Inflammatory macrophage treated with lipopolysaccharide for 1 hour (primary cell): Measurements from ENCODE around the gene IMPDH2.
"Not testable (repeated sequence)": the region's sequence is repeated elsewhere in the genome, so short reads cannot be mapped to it uniquely, and the experiment has no call there.

Source experiments
- DNase-seq, 2 donors: peaks; one replicate each; pipeline ENCODE4 v3.0.0-alpha.2; 2020 to 2022

IMPDH2 gene

DNA sequence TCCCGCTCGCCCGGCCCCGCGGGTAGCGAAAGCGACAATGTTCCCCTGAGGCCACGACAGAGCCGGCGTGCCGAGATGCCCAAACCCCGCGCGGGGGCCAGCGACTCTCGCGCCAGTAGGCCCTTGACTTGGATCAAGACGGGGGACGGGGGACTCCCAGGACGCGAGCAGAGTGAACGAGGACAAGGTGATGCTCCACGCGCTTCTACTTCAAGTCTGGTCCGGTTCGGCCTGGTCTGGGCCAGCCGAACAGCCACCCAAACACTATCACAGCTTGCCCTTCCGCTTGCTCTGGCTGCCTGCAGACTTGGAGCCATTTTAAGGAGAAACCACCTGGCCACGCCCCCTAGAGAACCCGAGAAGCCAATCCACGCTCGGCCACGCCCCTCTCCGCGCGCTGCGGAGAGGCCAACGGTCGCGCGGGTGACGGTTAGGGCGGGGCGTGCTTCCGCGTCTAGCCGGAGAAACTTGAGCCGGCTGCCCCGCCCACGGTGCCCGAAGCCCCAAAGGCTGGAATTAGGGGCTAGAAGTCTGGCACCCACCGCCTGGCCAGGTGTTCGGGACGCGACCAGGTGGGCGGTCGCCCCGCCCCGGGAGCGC, 7.9 kb downstream of the IMPDH2 start:
- peak; percentile 96 to 100 for DNase-seq

DNA sequence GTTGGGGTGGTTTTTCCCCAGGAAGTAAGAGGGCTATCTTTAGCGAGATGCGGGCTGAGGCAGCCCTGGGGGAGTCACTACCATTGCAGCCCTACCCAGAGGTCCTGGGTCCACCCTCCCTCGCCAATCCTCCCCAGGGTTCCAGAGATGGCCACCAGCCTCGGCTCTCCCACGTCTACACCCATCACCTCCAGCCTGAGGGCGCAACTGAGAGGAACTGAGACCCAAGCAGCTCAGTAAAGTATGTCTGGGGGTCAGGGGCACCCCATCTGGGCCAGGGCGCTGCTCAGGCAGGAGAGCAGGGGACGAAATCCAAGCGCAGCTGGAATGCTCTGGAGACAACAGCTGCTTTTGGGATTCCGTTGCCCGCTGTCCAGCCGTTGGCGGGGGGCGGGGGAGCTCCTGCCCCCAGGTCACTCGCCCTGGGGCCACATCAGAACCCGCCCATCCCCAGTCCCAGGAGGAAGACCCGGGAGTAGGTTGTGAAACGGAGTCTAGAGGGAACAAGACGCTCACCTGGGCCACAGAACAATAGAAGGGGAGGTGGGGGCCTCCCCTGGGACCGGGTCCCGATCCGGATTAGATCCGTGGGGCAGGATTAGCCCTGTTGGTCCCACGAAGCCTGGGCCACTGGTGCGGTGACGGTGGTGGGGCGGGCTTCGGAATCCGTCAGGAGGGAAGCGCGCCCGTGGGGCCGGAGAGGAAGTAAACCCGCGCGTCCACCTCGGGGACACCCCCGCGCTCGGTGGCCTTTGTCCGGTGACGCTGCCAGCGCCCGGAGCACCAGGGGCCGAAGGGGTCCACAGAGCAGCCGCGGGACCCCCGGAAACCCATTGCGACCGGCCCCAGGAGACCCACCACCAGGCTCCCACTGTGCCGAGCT, 8.6 kb downstream of the IMPDH2 start:
- peak; percentile 72 to 74 for DNase-seq

DNA sequence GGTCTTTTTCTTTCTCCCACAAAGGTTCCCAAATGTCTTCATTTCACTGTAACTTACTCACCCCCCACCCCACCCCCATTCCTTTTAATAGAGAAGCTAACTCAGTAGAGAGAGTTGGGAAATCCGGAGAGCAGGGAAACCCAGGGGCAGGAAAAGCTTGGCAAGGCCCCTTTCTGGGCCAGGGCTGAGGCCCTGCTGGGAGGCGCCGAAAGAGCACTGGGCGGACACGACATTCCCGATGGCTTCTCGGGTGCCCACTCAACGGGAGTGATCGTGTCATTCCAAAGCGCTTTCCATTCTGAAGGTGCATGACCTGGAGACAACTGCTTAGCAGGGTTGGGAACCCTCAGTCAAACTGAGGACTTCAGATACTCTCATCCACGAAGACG, 9.3 kb downstream of the IMPDH2 start:
- DNase-seq = peak; percentile 86 to 92

DNA sequence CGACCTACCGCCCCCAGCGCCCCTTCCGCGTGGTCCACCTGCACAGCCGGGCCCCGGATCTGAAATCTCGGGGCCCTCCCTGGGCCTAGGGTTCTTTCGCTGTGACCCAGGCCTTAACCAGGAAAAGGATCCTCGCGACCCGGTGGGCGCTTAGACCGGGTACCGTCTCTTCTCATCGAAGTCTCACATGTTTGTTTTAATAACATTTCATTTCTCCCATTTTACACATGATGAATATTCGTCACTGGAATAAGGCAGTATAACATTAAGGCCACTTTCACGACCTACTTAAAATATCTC, 10.5 kb downstream of the IMPDH2 start:
- DNase-seq = no peak

DNA sequence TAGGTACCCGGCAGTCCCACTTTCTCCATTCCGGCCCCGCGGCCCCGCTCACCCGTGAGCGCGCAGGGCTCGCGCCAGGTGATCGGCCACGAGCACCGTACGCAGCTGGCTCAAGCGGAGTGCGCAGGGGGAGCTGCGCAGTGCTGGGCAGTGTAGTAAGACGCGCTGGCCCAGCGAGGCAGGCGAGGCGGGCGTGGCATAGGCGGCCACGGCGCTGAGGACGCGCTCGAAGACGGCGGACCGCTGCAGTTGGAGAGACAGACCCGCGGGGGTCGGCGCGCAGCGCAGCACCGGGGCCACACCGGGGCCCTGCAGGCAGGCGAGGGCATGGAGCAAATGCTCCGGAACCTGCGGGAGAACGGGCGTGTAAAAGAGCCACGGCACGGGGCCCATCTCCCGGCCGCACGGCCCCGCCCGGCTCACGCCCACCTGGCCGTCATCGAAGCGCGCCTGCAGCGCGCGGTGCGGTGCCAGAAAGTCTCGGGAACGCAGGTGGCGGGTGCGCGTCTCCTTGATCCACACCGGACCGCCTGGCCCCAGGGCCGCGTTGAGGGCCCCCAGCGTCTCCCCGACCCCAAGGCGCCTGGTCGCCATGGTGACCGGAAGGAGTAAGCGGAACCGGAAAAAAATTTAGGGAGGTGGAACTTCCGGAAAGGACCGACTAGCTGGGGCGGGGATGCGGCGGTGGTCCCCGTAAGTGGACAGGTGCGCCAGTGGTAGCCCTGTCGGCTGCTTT, 11.1 kb downstream of the IMPDH2 start, which contains the start of gene DALRD3:
DALRD3 (minus strand) TSS at position 610 of the 736 bp plus-strand sequence; CDS start at position 594, 16 bp downstream.
- peak; percentile 40 to 44 for DNase-seq

DNA sequence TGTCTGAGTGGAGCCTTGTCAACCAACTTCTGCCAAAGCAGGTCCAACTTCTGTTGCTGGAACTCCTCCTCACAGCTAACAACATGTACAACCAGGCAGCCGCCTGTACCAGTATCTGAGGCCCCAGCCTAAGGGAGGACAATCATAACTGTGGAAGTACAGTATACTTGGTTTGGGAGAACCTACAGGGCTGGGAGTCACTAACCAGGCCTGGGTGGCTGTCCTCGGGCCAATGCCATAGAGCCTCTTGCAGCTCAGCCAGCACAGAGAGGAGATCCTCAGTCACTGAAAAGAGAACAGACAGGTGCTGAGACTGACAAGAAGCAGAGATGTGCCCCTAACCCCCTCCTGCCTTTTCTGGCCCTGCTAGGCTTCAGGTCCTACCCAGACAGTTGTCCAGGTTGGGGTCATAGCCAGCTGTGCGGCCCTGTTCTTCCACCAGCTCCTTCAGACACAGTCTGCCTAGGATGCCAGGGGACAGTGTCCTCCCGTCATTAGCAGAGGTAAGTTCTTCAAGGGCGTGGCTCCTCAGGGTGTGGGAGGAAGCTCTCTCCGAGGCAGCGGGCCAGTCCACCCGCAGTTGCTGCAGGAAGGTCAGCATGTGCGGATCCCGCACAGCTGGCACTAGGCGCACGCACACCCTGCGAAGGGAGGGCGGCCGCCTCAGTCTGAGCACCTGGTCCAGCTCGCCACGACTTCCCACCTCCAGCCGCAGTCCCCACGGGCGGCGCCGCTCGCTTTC, 11.8 kb downstream of the IMPDH2 start:
- DNase-seq = peak in 1 of 2 donors; percentile 17

DNA sequence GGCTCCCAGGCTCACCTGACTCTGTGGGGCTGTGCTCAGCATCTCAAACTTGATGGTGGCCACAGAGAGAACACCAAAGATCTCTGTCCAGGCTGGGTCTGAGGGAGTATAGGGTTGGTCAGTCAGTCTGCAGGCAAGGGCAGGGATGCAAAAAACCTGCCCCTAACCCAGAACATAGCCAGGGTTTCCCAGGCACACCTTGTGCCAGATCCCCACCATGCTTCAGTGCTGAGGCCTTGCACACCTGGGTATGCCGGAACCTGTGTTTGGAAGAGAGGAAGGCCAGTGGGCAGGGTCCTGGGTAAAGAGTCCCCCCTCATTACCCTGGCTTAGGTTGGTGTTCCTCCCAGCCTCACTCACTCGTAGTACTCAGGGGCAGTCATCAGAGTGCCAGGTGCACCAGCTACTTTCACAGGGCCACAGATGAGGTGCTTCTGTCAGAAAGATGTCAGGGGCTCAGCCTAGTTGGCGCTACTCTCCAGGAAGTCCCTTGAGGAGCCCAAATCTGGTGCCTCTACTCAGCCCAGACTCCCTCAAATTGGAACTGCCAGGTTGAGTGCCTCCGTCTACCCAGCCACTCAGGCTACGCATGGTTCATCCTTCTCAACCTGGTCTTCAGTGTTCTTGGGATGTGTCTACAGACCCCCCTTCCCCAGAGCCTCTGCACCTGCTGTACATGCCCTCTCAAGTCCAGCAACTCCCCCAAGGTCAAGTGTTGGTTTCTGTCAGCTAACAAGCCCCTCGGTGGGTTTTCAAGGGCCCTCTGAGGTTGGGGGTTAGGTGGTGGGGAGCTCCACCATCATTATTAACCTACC, 12.6 kb downstream of the IMPDH2 start:
- DNase-seq = no peak

DNA sequence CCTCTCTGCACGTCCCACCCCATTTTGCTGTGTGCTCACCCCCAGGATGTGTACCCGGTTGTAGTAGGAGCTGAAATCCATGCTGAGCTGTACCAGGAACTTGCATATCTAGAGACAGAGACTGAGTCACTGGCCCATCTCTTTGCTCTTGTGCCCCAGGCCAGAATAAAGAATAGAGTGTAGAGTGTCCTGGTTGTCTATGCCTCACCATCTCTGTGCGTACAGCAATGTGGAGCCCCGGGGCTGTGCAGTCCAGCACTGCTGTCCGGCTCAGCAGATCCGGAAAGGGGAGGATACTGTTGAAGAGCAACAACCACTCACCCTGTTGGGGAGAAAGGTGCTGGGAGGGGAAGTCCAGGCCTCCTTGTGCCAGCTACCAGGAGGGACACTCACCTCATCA, 13.4 kb downstream of the IMPDH2 start:
- DNase-seq = no peak

DNA sequence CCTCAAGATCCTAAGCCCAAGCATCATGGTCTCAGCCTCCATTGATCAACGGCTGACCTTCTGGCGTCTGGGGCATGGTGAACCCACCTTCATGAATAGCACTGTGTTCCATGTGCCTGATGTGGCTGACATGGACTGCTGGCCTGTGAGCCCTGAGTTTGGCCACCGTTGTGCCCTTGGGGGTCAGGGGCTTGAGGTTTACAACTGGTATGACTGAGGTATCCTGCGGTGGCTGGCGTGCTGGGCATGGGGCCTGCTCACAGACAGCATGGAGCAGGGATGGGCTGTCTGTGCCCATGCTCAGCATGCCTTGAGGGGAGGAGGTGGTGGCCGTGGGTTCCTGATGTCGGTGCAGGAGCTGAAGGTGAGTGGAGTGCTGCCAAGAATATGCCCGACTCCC, 14.1 kb downstream of the IMPDH2 start:
- no peak for DNase-seq

DNA sequence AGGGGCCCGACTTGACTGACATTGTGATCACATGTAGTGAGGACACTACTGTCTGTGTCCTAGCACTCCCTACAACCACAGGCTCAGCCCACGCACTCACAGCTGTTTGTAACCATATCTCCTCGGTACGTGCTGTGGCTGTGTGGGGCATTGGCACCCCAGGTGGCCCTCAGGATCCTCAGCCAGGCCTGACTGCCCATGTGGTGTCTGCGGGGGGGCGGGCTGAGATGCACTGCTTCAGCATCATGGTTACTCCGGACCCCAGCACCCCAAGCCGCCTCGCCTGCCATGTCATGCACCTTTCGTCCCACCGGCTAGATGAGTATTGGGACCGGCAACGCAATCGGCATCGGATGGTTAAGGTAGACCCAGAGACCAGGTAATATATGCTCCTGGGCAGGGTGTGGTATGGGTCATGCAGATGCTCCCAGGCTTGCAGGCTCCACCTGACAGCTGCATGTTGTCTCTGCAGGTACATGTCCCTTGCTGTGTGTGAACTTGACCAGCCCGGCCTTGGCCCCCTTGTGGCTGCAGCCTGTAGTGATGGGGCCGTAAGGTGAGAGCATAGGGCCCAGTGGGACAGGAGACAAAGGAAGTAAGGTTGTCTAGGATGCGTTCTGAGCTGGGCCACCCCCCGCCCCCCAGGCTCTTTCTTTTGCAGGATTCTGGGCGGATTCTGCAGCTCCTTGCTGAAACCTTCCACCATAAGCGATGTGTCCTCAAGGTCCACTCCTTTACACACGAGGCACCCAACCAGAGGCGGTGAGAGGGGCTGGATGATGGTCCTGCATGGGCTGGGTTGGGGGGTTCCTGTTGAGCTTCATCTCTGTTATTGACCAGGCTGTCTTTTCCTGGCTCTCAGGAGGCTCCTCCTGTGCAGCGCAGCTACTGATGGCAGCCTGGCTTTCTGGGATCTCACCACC, 15.2 kb downstream of the IMPDH2 start:
- peak in 1 of 2 donors; percentile 60 for DNase-seq

DNA sequence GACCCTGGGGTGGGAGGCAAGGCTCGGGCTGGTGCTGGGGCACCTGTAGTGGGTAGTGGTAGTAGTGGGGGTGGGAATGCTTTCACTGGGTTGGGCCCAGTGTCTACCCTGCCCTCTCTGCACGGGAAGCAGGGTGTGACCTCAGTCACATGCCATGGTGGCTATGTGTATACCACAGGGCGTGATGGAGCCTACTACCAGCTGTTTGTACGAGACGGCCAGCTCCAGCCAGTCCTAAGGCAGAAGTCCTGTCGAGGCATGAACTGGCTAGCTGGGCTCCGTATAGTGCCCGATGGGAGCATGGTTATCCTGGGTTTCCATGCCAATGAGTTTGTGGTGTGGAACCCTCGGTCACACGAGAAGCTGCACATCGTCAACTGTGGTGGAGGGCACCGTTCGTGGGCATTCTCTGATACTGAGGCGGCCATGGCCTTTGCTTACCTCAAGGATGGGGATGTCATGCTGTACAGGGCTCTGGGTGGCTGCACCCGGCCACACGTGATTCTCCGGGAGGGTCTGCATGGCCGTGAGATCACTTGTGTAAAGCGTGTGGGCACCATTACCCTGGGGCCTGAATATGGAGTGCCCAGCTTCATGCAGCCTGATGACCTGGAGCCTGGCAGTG, 16.0 kb downstream of the IMPDH2 start:
- DNase-seq = no peak

DNA sequence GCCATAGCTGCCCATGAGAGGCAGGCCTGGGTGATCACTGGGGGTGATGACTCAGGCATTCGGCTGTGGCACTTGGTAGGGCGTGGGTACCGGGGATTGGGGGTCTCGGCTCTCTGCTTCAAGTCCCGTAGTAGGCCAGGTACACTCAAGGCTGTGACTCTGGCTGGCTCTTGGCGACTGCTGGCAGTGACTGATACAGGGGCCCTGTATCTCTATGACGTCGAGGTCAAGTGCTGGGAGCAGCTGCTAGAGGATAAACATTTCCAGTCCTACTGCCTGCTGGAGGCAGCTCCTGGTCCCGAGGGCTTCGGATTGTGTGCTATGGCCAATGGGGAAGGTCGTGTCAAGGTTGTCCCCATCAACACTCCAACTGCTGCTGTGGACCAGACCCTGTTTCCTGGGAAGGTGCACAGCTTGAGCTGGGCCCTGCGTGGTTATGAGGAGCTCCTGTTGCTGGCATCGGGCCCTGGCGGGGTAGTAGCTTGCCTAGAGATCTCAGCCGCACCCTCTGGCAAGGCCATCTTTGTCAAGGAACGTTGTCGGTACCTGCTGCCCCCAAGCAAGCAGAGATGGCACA, 16.7 kb downstream of the IMPDH2 start:
- DNase-seq = no peak

DNA sequence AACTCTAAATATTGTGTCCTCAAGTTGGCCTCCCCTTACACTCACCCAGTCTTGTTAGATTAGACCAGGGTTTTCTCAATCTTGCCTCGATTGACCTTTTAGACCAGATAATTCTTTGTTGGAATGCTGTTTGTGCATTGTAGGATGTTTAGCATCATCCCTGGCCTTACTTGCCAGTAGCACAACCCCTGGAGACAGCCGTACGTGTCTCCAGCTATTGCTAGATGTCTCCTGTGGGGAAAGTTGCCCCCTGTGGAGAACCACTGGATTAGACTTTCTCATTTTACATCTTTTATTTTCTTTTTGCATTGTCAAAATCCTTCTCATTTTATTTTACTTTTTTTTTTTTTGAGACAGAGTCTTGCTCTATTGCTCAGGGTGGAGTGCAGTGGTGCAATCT, 19.8 kb downstream of the IMPDH2 start:
- no peak for DNase-seq

DNA sequence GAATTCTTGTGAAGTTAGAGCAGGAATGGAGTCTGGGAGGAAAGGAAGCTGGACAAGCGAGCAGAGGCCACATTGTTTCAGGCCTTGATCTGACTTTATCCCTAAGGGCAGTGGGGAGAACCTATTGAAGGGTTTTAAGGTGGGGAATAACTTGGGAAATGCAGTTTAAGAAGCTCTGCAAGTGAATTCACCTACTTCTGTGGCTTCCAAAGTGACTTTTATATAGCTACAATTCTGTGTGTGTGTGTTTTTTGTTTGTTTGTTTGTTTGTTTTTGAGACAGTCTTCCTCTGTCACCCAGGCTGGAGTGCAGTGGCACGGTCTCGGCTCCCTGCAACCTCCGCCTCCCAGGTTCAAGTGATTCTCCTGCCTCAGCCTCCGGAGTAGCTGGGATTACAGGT, 20.6 kb downstream of the IMPDH2 start:
- not testable (repeated sequence) for DNase-seq

DNA sequence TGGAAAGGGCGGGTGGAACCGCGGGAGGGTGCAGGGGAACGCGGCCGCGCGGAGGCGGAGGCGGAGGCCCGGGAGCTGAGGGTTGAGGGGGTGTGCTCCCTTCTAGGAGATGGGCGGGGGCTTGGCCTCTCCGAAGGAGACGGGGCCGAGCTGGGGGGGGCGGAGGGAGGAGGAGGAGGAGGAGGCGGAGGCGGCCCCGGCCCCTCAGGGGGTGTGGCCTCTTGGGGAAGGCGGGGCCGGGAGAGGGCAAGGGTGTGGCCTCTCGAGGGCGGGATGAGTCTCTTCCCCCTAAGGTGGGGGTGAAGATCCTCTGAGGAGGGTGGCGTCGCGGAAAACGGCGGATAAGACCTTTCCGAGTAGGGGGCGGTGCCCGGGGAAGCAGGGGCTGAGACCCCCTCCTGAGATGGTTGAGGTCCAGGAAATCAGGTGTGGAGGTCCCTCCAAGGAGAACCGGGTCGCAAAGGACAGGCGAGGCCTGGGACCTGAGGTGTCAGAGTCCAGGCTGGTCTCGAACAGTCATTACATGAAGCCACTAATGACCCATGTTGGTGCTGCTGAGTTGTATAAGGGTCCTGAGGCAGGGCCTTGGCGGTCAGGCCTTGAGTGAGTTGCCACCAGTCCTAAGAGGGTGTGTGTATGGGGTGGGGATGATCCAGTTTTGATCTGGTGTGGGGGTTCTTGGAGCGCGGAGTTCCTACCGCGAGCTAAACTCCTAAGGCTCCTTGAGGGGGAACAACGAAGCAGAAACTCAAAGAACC, 21.2 kb downstream of the IMPDH2 start:
- DNase-seq = peak; percentile 43 to 81

DNA sequence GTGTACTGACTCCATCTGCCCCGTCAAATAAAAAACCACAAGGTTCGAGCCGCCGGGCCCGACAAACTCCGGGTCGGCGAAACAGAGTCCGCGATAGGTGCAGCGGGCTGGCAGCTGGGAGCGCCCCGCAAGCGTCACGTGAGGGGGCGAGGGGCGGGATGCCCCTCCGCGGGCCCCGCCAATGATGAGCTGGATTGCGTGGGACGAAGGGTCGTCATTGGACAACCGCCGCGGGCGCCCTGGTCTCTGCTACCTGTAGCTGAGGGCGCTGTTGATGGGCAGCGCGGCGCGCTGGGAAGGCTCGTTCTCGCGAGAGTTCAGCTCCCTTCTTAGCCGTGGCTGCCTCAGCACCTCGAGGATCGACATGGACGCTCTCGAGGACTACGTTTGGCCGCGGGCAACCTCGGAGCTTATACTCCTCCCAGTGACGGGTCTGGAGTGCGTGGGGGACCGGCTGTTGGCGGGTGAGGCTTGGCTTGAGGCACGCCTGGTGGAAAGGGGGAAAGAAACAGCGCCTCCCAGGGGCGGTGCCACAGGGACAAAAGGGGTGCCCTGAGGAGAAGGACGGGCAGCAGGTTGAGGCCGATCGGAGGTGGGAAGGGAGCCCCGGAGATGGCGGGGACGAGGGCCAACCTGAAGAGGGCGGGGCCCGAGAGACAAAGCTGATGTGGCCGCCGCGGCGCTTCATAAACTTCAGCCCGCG, 22.0 kb downstream of the IMPDH2 start, which contains the start of gene WDR6:
WDR6 (plus strand) TSS at position 324 of the 703 bp plus-strand sequence; CDS start at position 365, 41 bp downstream.
- DNase-seq = peak; percentile 88 to 93

DNA sequence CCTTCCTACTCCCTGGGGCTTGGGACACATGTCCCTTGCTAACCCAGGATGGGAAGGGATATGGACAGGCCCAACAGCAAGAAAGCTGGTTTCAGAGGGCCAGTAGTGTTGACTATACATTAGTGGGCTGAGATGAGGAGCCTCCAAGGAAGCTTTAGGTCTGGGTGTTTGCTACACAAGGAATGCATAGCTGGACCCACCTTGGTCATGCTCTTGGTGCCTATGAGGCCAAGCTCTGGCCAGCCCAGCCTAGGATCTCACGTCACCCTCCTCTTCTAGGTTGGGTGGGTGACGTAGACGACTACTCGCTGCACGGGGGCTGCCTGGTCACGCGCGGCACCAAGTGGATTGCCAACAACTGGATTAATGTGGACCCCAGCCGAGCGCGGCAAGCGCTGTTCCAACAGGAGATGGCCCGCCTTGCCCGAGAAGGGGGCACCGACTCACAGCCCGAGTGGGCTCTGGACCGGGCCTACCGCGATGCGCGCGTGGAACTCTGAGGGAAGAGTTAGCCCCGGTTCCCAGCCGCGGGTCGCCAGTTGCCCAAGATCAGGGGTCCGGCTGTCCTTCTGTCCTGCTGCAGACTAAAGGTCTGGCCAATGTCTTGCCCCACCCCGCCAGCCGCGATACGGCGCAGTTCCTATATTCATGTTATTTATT, 22.7 kb downstream of the IMPDH2 start:
- no peak for DNase-seq

DNA sequence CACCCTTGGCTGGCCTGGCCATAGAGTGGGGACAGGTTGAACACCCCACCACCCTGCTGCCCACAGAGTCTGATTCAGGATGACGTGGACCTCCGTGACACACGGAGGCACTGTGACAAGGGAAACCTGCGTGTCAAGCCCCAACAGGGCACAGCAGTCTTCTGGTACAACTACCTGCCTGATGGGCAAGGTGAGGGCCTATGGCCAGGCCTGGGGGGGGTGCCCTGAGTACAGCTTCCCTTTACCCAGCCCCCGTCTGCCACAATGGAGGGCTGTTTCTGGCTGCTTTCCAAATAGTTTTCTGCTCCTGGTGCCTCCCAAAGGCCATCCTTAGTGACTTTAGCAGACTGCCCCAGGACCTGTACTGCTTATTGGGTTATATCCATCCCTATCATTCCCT, 23.2 kb downstream of the IMPDH2 start:
- no peak for DNase-seq
